HepG2 (cell line): ENCODE measurements around the gene IRF2BPL. TPM values are rescaled to one million over a fixed set of nuclear protein-coding genes. Genes with fewer than 3 reads are reported as not detected.

Experiments
- ATAC-seq: fragments of 200-7000 bp; cut with Tn5 transposase; 3 replicates; pipeline ENCODE4 v1.9.1; 2020; ENCODE audit warnings: mild to moderate bottlenecking, moderate library complexity
- BruUV-seq: library from RNA; stranded (reverse); fragments of 400-500 nt; replicated peaks from 2 replicates; lab custom pipeline; 2021; lab: Mats Ljungman, UMichigan
- CTCF ChIA-PET: fragments of 300-600 bp; formaldehyde crosslinking; extraction: SDS; loops from one replicate; lab custom pipeline; 2021; ENCODE audit warnings: low total read pairs, inconsistent platforms, low intra/inter-chr PET ratio; lab: Yijun Ruan, JAX
- POLR2A ChIA-PET: fragments of 350-600 bp; sonication (Branson Sonifier 250); formaldehyde crosslinking; loops from one replicate; lab custom pipeline; 2020; ENCODE audit warnings: antibody characterized with exemption, inconsistent platforms; lab: Yijun Ruan, JAX
- DNase-seq: peaks from one replicate; pipeline ENCODE4 v3.0.0-alpha.2; 2015; ENCODE audit warnings: low spot score
- FAIRE-seq: peaks from 3 replicates; lab custom pipeline; 2011; peaks lifted over from hg19 to GRCh38; lab: Jason Lieb, UNC
- H2AFZ ChIP-seq: one replicate; pipeline ENCODE4 v1.6.1; 2011; ENCODE audit warnings: low read length, inconsistent platforms
- H3K27ac ChIP-seq: fragments of 300-600 bp; 3 replicates; pipeline ENCODE4 v1.8.0; 2011; ENCODE audit warnings: mixed run types, mild to moderate bottlenecking, mixed read lengths, low read length, inconsistent platforms; ENCODE audit not compliant: insufficient read depth; ENCODE audit errors: extremely low read length
- H3K27me3 ChIP-seq, 2 experiments: fragments of 200-600 bp in 1 of 2; 2 replicates in 1 of 2; 3 replicates in 1 of 2; pipeline versions ENCODE4 v1.6.0 to v1.8.0; 2011; ENCODE audit warnings: low read length in 2 of 2, mild to moderate bottlenecking in 2 of 2, moderate library complexity in 2 of 2, inconsistent platforms in 1 of 2; ENCODE audit not compliant: insufficient read depth in 2 of 2, control insufficient read depth in 1 of 2
- H3K36me3 ChIP-seq, 2 experiments: fragments of 200-600 bp in 1 of 2; replicated peaks in 1 of 2; 2 replicates in 1 of 2; 3 replicates in 1 of 2; pipeline versions ENCODE4 v1.5.1 to v1.8.0; 2011; ENCODE audit warnings: low read length in 2 of 2, inconsistent platforms in 1 of 2; ENCODE audit not compliant: insufficient read depth in 2 of 2, control insufficient read depth in 1 of 2
- H3K4me1 ChIP-seq: 2 replicates; pipeline ENCODE4 v1.5.1; 2012; ENCODE audit warnings: low read length, inconsistent platforms; ENCODE audit not compliant: insufficient read depth
- H3K4me2 ChIP-seq: 2 replicates; pipeline ENCODE4 v1.6.0; 2011; ENCODE audit warnings: low read depth, low read length, inconsistent platforms
- H3K4me3 ChIP-seq, 3 experiments: fragments of 200-600 bp in 1 of 3; sonication (generic), shearing (Covaris generic) in 1 of 3; replicated peaks in 1 of 3; 2 replicates each; pipeline ENCODE4 v1.5.1; 2011 to 2016; ENCODE audit warnings: low read length in 3 of 3, inconsistent platforms in 2 of 3, low read depth in 2 of 3, mild to moderate bottlenecking in 2 of 3, control low read depth in 1 of 3, mixed read lengths in 1 of 3; ENCODE audit not compliant: insufficient read depth in 1 of 3
- H3K79me2 ChIP-seq: one replicate; pipeline ENCODE4 v1.6.1; 2011; ENCODE audit warnings: low read length, inconsistent platforms; ENCODE audit not compliant: insufficient read depth
- H3K9ac ChIP-seq: 2 replicates; pipeline ENCODE4 v1.6.0; 2011; ENCODE audit warnings: mild to moderate bottlenecking, low read depth, low read length, inconsistent platforms; ENCODE audit not compliant: insufficient read depth
- H3K9me3 ChIP-seq: 2 replicates; pipeline ENCODE4 v1.5.1; 2012; ENCODE audit warnings: mild to moderate bottlenecking, low read length
- H4K20me1 ChIP-seq: 2 replicates; pipeline ENCODE4 v1.6.0; 2011; ENCODE audit warnings: inconsistent platforms, mild to moderate bottlenecking, low read length, moderate library complexity; ENCODE audit not compliant: insufficient read depth
- DMTF1 ChIP-seq: sonication (generic); formaldehyde crosslinking; IDR thresholded peaks from 2 replicates; pipeline ENCODE4 v1.4.0; 2020; ENCODE audit warnings: mild to moderate bottlenecking, missing genetic modification reagents
- MYC ChIP-seq: sonication (generic); formaldehyde crosslinking; IDR thresholded peaks from 2 replicates; pipeline ENCODE4 v1.9.0; 2021; ENCODE audit warnings: missing genetic modification reagents, borderline replicate concordance
- NFKB2 ChIP-seq: sonication (generic); formaldehyde crosslinking; IDR thresholded peaks from 2 replicates; pipeline ENCODE4 v1.4.0; 2020; ENCODE audit warnings: missing genetic modification reagents, borderline replicate concordance
- PCBP1 ChIP-seq: fragments of 200-400 bp; formaldehyde crosslinking; IDR thresholded peaks from 2 replicates; pipeline ENCODE4 v1.6.1; 2017; ENCODE audit warnings: mild to moderate bottlenecking, low read depth, low read length, borderline replicate concordance
- TAF1 ChIP-seq: sonication (generic); formaldehyde crosslinking; IDR thresholded peaks from 2 replicates; pipeline ENCODE4 v1.4.0; 2020; ENCODE audit warnings: missing genetic modification reagents
- ZNF441 ChIP-seq: sonication (generic); formaldehyde crosslinking; IDR thresholded peaks from 2 replicates; pipeline ENCODE4 v1.7.0; 2021; ENCODE audit warnings: missing genetic modification reagents, borderline replicate concordance
- ZNF574 ChIP-seq: sonication (generic); formaldehyde crosslinking; IDR thresholded peaks from 2 replicates; pipeline ENCODE4 v1.4.0; 2020; ENCODE audit warnings: missing genetic modification reagents
- ZNF687 ChIP-seq: sonication (generic); formaldehyde crosslinking; IDR thresholded peaks from 2 replicates; pipeline ENCODE4 v1.5.1; 2020; ENCODE audit warnings: mild to moderate bottlenecking, missing genetic modification reagents, moderate library complexity
- WGBS: methylation state at CpG from one replicate; pipeline ENCODE4 v1.1.6; 2017; ENCODE audit warnings: low lambda C conversion rate; 5-methylcytosine and 5-hydroxymethylcytosine counted together
- in situ Hi-C: cut with HindIII; loops from 2 replicates; pipeline ENCODE4 v1.10.0; 2017; ENCODE audit warnings: low pct_unique_long_range_greater_than_20kb; ENCODE audit not compliant: extremely low pct_ligation_motif_present
- intact Hi-C: fragments of 100-400 bp; cut with micrococcal nuclease; formaldehyde crosslinking; loops from one replicate; pipeline ENCODE4 v1.10.0; 2022; ENCODE audit not compliant: unreplicated experiment
- polyA plus RNA-seq, 8 experiments: library from polyadenylated mRNA; depleted of rRNA in 3 of 8; stranded (reverse) in 7 of 8; unstranded in 1 of 8; fragments of >200 nt; fragmentation: Illumina TruSeq in 4 of 8; extraction: Trizol in 4 of 8; gene quantifications; 2 replicates each; pipeline versions ENCODE4 v1.2.1 to v1.2.3, GENCODE V29; 2011 to 2016; ENCODE audit warnings: low read depth in 4 of 8, missing spikeins in 1 of 8, mixed read lengths in 1 of 8; ENCODE audit not compliant: insufficient read depth in 1 of 8
- total RNA-seq, 5 experiments: library from RNA; depleted of rRNA; stranded (reverse); fragments of >200 nt; fragmentation: Illumina TruSeq; extraction: Trizol; gene quantifications; 2 replicates each; pipeline ENCODE4 v1.2.3, GENCODE V29; 2016; ENCODE audit warnings: low read depth in 1 of 5

The IRF2BPL gene
- total and polyA plus RNA-seq, 2 of the 13 experiments (the other 11 are each of a cell fraction or from before 2014, with no cell fraction given): 6.6 to 8.4 TPM

- TF ChIP-seq ZNF687 (CRISPR knock-in tag): peak; percentile 47
- no peak for TF ChIP-seq TAF1 (CRISPR knock-in tag)
- TF ChIP-seq ZNF441 (CRISPR knock-in tag): no peak
These were observed 50.5 kb downstream of the IRF2BPL start (continued) for GRCh38 chr14:76977793-76978720.

- ChIA-PET CTCF (no interaction called here), POLR2A (interaction anchor here (2.1 kb wide), 1 partner anchor 14 kb away, joined by 12 read pairs; no protein-coding TSS in a partner anchor)
- peaks cover 3% of the 10 kb centered on the region; the same call in 1 of the 2 replicates for H3K9me3 ChIP-seq
- no peak for DNase-seq
- in situ Hi-C loops (no loop called here), intact Hi-C loops (no loop called here)
- WGBS: 14% methylated on average over 5 of the region's 7 CpGs
- peak overlapping the region in 1 of 3 experiments; percentile 9; a peak in 1 of 6 replicates for H3K4me3 ChIP-seq
- H2AFZ ChIP-seq: no peak overlapping the region
- no peak overlapping the region for H3K27ac ChIP-seq
- H3K4me2 ChIP-seq: peak overlapping the region; percentile 57
- peak; percentile 43 for ATAC-seq
- H3K27me3 ChIP-seq: 0 out of 5 replicates have a peak, but pooled peaks cover 0 to 3% of the 10 kb centered on the region in 2 experiments
- no peak overlapping the region for H3K9ac ChIP-seq
- peaks cover 56% of the 10 kb centered on the region for H3K4me1 ChIP-seq
- no peak for FAIRE-seq
- no peaks in the 10 kb centered on the region for H3K36me3 ChIP-seq
- no peaks in the 10 kb centered on the region for H4K20me1 ChIP-seq
- H3K79me2 ChIP-seq: no peaks in the 10 kb centered on the region
- BruUV-seq: no TSS peak
- TF ChIP-seq MYC (CRISPR knock-in tag) (peak; percentile 28; the same call in 1 of the 2 replicates), DMTF1 (CRISPR knock-in tag) (no peak), ZNF574 (no peak), PCBP1 (no peak), NFKB2 (CRISPR knock-in tag) (no peak)
These were observed 52.1 kb downstream of the IRF2BPL start for GRCh38 chr14:76976240-76977005.
